Neural cell (in vitro differentiated cells): ENCODE results near the gene ABCB4. TPM values are rescaled to one million over a fixed set of nuclear protein-coding genes. Genes with fewer than 3 reads are reported as not detected.

Source experiments
- H2AFZ ChIP-seq: fragments of 200-600, 300-800 bp; sonication (generic), shearing (Covaris generic); 2 replicates; pipeline ENCODE4 v1.6.0; 2014; ENCODE audit warnings: low read depth, mild to moderate bottlenecking, antibody characterized with exemption, low read length, moderate library complexity
- H3F3A ChIP-seq: fragments of 200-600 bp; shearing (Covaris generic); 2 replicates; pipeline ENCODE4 v1.6.1; 2016; ENCODE audit warnings: mild to moderate bottlenecking, moderate library complexity, mixed read lengths, antibody characterized with exemption, low read length; ENCODE audit not compliant: insufficient read depth, poor library complexity, severe bottlenecking
- H3K27ac ChIP-seq: fragments of 200-600, 300-800 bp; sonication (generic), shearing (Covaris generic); 2 replicates; pipeline ENCODE4 v1.5.1; 2014; ENCODE audit warnings: mild to moderate bottlenecking, low read length, moderate library complexity
- H3K27me3 ChIP-seq: fragments of 300-800, 200-600 bp; sonication (generic), shearing (Covaris generic); 2 replicates; pipeline ENCODE4 v1.6.0; 2014; ENCODE audit warnings: mild to moderate bottlenecking, low read depth, low read length, moderate library complexity; ENCODE audit not compliant: insufficient read depth
- H3K36me3 ChIP-seq: fragments of 300-800, 200-600 bp; sonication (generic), shearing (Covaris generic); 2 replicates; pipeline ENCODE4 v1.5.1; 2014; ENCODE audit warnings: mild to moderate bottlenecking, antibody characterized with exemption, low read length, moderate library complexity; ENCODE audit not compliant: insufficient read depth
- H3K4me2 ChIP-seq: fragments of 300-800, 200-600 bp; sonication (generic), shearing (Covaris generic); 2 replicates; pipeline ENCODE4 v1.6.0; 2014; ENCODE audit warnings: mild to moderate bottlenecking, low read length
- H3K4me3 ChIP-seq: fragments of 300-800, 200-600 bp; sonication (generic), shearing (Covaris generic); 2 replicates; pipeline ENCODE4 v1.5.1; 2014; ENCODE audit warnings: mild to moderate bottlenecking, low read length, moderate library complexity
- H3K79me2 ChIP-seq: fragments of 200-600 bp; shearing (Covaris generic); replicated peaks from 2 replicates; pipeline ENCODE4 v1.6.0; 2014; ENCODE audit warnings: mild to moderate bottlenecking, low read length, moderate library complexity; ENCODE audit not compliant: insufficient read depth
- H3K9ac ChIP-seq: fragments of 300-800, 200-600 bp; sonication (generic), shearing (Covaris generic); 2 replicates; pipeline ENCODE4 v1.6.1; 2016; ENCODE audit warnings: mild to moderate bottlenecking, low read length, mixed read lengths
- H3K9me2 ChIP-seq: fragments of 200-600 bp; shearing (Covaris generic); 2 replicates; pipeline ENCODE4 v1.6.1; 2016; ENCODE audit warnings: mild to moderate bottlenecking, low read length, mixed read lengths; ENCODE audit not compliant: insufficient read depth
- H3K9me3 ChIP-seq: fragments of 200-600, 300-800 bp; sonication (generic), shearing (Covaris generic); 2 replicates; pipeline ENCODE4 v1.6.1; 2016; ENCODE audit warnings: mild to moderate bottlenecking, mixed run types, low read length, moderate library complexity, mixed read lengths
- H4K20me1 ChIP-seq: fragments of 200-600 bp; shearing (Covaris generic); 2 replicates; pipeline ENCODE4 v1.6.1; 2016; ENCODE audit warnings: mild to moderate bottlenecking, mixed run types; ENCODE audit not compliant: insufficient read depth
- EP300 ChIP-seq: fragments of 450-650 bp; conservative IDR thresholded peaks from 2 replicates; pipeline ENCODE4 v1.6.1; 2014; ENCODE audit warnings: antibody characterized with exemption, mild to moderate bottlenecking, moderate library complexity; ENCODE audit not compliant: poor library complexity, severe bottlenecking
- EZH2 ChIP-seq: fragments of 200-600, 300-800 bp; shearing (Covaris generic), sonication (generic); IDR thresholded peaks from 2 replicates; pipeline ENCODE4 v1.6.1; 2014; ENCODE audit warnings: antibody characterized with exemption, low read length, borderline replicate concordance, mild to moderate bottlenecking; ENCODE audit not compliant: insufficient read depth, poor library complexity, severe bottlenecking
- MXI1 ChIP-seq: fragments of 450-650 bp; conservative IDR thresholded peaks from 2 replicates; pipeline ENCODE4 v1.6.1; 2014; ENCODE audit warnings: antibody characterized with exemption, mild to moderate bottlenecking; ENCODE audit not compliant: poor library complexity, severe bottlenecking
- POLR2AphosphoS5 ChIP-seq: IDR thresholded peaks from 2 replicates; pipeline ENCODE4 v1.6.1; 2012
- RAD21 ChIP-seq: fragments of 450-650 bp; conservative IDR thresholded peaks from 2 replicates; pipeline ENCODE4 v1.6.1; 2014; ENCODE audit warnings: antibody characterized with exemption, mild to moderate bottlenecking, moderate library complexity
- SMC3 ChIP-seq: fragments of 450-650 bp; conservative IDR thresholded peaks from 2 replicates; pipeline ENCODE4 v1.6.1; 2014; ENCODE audit warnings: antibody characterized with exemption, mild to moderate bottlenecking, moderate library complexity; ENCODE audit not compliant: poor library complexity
- TAF1 ChIP-seq: IDR thresholded peaks from 2 replicates; pipeline ENCODE4 v1.6.1; 2012; ENCODE audit warnings: low read depth
- polyA plus RNA-seq: library from polyadenylated mRNA; depleted of rRNA; stranded (reverse); fragments of >200 nt; gene quantifications from 2 replicates; pipeline ENCODE4 v1.2.3, GENCODE V29; 2014
- TF ChIP-seq, protein P1 (sequence below): fragments of 450-650 bp; IDR thresholded peaks from 2 replicates; pipeline ENCODE4 v1.5.1; 2014; ENCODE audit warnings: antibody characterized with exemption, mild to moderate bottlenecking, moderate library complexity; ENCODE audit not compliant: poor library complexity, severe bottlenecking
- TF ChIP-seq, protein P2 (sequence below): IDR thresholded peaks from 2 replicates; pipeline ENCODE4 v1.6.1; 2012; ENCODE audit warnings: borderline replicate concordance

Gene ABCB4
- polyA plus RNA-seq, 1 donor from 2014 or later = not detected

DNA sequence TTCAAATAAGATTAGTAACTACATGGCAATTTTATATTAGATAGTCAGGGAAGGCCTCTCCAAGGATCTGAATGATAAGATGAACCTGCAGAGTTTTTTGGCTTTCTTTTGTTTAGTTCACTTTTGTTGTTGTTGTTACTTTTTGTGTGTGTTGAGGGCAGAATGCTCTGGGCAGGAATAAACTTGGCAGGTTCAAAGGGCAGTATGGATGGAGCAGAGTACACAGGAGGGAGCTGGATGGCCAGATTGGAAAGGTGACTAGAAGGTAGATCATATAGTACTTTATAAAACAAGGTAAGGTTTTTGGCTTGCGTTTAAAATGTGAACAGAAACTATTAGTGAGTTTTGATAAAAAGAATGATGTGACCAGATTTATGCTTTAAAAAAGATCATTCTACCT lies 112.1 kb downstream of the ABCB4 start:
- H2AFZ ChIP-seq = no peak overlapping the region
- H3K9ac ChIP-seq = no peak overlapping the region
- H3K79me2 ChIP-seq = no peaks in the 10 kb centered on the region
- H3F3A ChIP-seq = no peaks in the 10 kb centered on the region
- H3K36me3 ChIP-seq = no peaks in the 10 kb centered on the region
- H4K20me1 ChIP-seq = no peaks in the 10 kb centered on the region
- H3K27ac ChIP-seq = no peak overlapping the region
- H3K9me3 ChIP-seq = no peaks in the 10 kb centered on the region
- no peak overlapping the region for H3K4me2 ChIP-seq
- no peaks in the 10 kb centered on the region for H3K27me3 ChIP-seq
- TF ChIP-seq MXI1 = no peak
- TF ChIP-seq EP300 = no peak
- TF ChIP-seq EZH2 = no peak
- no peak overlapping the region for H3K4me3 ChIP-seq
- no peaks in the 10 kb centered on the region for H3K9me2 ChIP-seq

DNA sequence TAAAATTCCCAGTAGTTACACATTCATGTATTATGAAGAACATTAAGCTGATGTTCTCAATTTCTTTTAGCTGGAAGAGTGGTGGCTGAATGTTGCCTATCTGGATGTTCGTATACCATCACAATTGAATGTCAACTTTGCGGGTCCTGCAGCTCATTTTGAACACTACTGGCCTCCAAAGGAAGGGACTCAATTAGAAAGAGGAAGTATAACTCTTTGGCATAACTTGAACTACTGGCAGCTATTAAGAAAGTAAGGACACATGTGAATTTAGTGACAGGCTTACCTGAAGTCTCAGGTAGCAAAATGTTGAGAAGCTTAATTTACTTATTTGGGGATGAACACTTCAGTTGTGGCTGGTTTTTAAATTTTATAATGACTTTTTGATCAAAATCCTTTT lies 114.2 kb downstream of the ABCB4 start:
- no peaks in the 10 kb centered on the region for H4K20me1 ChIP-seq
- H3K27ac ChIP-seq = no peak overlapping the region
- no peak overlapping the region for H3K9ac ChIP-seq
- H3K9me3 ChIP-seq = no peaks in the 10 kb centered on the region
- no peaks in the 10 kb centered on the region for H3K79me2 ChIP-seq
- no peaks in the 10 kb centered on the region for H3K27me3 ChIP-seq
- no peaks in the 10 kb centered on the region for H3K9me2 ChIP-seq
- no peaks in the 10 kb centered on the region for H3F3A ChIP-seq
- no peak overlapping the region for H3K4me3 ChIP-seq
- H2AFZ ChIP-seq = no peak overlapping the region
- no peak for TF ChIP-seq EZH2
- TF ChIP-seq, protein P1, sequence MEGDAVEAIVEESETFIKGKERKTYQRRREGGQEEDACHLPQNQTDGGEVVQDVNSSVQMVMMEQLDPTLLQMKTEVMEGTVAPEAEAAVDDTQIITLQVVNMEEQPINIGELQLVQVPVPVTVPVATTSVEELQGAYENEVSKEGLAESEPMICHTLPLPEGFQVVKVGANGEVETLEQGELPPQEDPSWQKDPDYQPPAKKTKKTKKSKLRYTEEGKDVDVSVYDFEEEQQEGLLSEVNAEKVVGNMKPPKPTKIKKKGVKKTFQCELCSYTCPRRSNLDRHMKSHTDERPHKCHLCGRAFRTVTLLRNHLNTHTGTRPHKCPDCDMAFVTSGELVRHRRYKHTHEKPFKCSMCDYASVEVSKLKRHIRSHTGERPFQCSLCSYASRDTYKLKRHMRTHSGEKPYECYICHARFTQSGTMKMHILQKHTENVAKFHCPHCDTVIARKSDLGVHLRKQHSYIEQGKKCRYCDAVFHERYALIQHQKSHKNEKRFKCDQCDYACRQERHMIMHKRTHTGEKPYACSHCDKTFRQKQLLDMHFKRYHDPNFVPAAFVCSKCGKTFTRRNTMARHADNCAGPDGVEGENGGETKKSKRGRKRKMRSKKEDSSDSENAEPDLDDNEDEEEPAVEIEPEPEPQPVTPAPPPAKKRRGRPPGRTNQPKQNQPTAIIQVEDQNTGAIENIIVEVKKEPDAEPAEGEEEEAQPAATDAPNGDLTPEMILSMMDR = no peak
- no peak for TF ChIP-seq SMC3
- TF ChIP-seq, protein P2, sequence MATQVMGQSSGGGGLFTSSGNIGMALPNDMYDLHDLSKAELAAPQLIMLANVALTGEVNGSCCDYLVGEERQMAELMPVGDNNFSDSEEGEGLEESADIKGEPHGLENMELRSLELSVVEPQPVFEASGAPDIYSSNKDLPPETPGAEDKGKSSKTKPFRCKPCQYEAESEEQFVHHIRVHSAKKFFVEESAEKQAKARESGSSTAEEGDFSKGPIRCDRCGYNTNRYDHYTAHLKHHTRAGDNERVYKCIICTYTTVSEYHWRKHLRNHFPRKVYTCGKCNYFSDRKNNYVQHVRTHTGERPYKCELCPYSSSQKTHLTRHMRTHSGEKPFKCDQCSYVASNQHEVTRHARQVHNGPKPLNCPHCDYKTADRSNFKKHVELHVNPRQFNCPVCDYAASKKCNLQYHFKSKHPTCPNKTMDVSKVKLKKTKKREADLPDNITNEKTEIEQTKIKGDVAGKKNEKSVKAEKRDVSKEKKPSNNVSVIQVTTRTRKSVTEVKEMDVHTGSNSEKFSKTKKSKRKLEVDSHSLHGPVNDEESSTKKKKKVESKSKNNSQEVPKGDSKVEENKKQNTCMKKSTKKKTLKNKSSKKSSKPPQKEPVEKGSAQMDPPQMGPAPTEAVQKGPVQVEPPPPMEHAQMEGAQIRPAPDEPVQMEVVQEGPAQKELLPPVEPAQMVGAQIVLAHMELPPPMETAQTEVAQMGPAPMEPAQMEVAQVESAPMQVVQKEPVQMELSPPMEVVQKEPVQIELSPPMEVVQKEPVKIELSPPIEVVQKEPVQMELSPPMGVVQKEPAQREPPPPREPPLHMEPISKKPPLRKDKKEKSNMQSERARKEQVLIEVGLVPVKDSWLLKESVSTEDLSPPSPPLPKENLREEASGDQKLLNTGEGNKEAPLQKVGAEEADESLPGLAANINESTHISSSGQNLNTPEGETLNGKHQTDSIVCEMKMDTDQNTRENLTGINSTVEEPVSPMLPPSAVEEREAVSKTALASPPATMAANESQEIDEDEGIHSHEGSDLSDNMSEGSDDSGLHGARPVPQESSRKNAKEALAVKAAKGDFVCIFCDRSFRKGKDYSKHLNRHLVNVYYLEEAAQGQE = no peak
- no peak for TF ChIP-seq MXI1
- TF ChIP-seq EP300 = no peak
- TF ChIP-seq RAD21 = no peak
- TF ChIP-seq TAF1 = no peak
- TF ChIP-seq POLR2AphosphoS5 = no peak
- H3K36me3 ChIP-seq = peaks cover 5% of the 10 kb centered on the region
- H3K4me2 ChIP-seq = no peak overlapping the region

DNA sequence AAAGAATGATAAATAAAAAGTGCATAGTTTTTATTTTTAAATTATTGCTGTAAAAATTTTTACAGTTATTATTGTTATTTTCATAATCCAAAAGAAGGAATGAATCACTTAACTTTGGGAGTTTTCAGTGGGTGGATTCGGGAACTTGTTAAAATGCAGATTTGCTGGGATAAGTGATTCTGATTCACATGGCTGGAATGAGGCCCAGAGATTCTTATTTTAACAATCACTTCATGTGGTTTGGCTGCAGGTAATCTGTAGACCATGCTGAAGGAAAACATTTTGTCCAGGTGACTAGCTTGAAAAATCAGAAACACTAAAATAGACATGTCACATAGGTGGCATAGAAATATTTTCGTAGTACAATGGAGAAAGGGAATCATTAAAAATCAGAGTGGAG lies 116.1 kb downstream of the ABCB4 start:
- H3F3A ChIP-seq = no peaks in the 10 kb centered on the region
- no peaks in the 10 kb centered on the region for H3K9me3 ChIP-seq
- TF ChIP-seq EP300 (no peak), EZH2 (no peak), RAD21 (no peak), MXI1 (no peak), TAF1 (no peak), POLR2AphosphoS5 (no peak), SMC3 (no peak)
- TF ChIP-seq, protein P1 = no peak
- TF ChIP-seq, protein P2 = no peak

More for the DNA sequence above, 116.1 kb downstream of the ABCB4 start:
- H4K20me1 ChIP-seq = no peaks in the 10 kb centered on the region
- H3K79me2 ChIP-seq = no peaks in the 10 kb centered on the region
- no peak overlapping the region for H3K9ac ChIP-seq
- no peak overlapping the region for H2AFZ ChIP-seq
- peaks cover 5% of the 10 kb centered on the region for H3K36me3 ChIP-seq
- no peaks in the 10 kb centered on the region for H3K27me3 ChIP-seq
- no peak overlapping the region for H3K4me2 ChIP-seq
- H3K4me3 ChIP-seq = no peak overlapping the region
- H3K27ac ChIP-seq = no peak overlapping the region
- no peaks in the 10 kb centered on the region for H3K9me2 ChIP-seq
